ENCODE results near the gene ACAP3. TPM values are rescaled to one million over a fixed set of nuclear protein-coding genes. Genes with fewer than 3 reads are reported as not detected.

Gene ACAP3
- total RNA-seq, 4 donors from 2014 or later, result 18.4 to 31.9 (median 25.8) TPM

GRCh38 chr1:1292851-1293250 is 14.9 kb downstream of the ACAP3 start:
- no peaks in the 10 kb centered on the region for H3K4me1 ChIP-seq
- H3K27me3 ChIP-seq, result peaks cover 0 to under 1% (median 0%) of the 10 kb centered on the region in 3 donors
- ATAC-seq, result no peak
- H3K4me3 ChIP-seq, result no peak overlapping the region
- H3K27ac ChIP-seq, result no peak overlapping the region
- peaks cover 0 to 8% of the 10 kb centered on the region in 2 donors for H3K36me3 ChIP-seq
- intact Hi-C loops (cut with DNase I; ENCODE audit: low total_unique reads), result loop anchor here (5.0 kb wide), 1 partner anchor 261 kb away; no protein-coding TSS in a partner anchor
- no peaks in the 10 kb centered on the region for H3K9me3 ChIP-seq
- TF ChIP-seq POLR2A (IDR thresholded peaks at IDR 0.05), result no peak
- TF ChIP-seq, protein P1, sequence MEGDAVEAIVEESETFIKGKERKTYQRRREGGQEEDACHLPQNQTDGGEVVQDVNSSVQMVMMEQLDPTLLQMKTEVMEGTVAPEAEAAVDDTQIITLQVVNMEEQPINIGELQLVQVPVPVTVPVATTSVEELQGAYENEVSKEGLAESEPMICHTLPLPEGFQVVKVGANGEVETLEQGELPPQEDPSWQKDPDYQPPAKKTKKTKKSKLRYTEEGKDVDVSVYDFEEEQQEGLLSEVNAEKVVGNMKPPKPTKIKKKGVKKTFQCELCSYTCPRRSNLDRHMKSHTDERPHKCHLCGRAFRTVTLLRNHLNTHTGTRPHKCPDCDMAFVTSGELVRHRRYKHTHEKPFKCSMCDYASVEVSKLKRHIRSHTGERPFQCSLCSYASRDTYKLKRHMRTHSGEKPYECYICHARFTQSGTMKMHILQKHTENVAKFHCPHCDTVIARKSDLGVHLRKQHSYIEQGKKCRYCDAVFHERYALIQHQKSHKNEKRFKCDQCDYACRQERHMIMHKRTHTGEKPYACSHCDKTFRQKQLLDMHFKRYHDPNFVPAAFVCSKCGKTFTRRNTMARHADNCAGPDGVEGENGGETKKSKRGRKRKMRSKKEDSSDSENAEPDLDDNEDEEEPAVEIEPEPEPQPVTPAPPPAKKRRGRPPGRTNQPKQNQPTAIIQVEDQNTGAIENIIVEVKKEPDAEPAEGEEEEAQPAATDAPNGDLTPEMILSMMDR (IDR thresholded peaks at IDR 0.05 in 4 of 5, conservative IDR thresholded peaks at IDR 0.05 in 1 of 5), result no peak
- DNase-seq, result no peak
- in situ Hi-C loops (cut with MboI; ENCODE audit: low sequenced_read_pairs in 4 of 4), result no loop called here

GRCh38 chr1:1292442-1292779 is 15.3 kb downstream of the ACAP3 start:
- in situ Hi-C loops (cut with MboI; ENCODE audit: low sequenced_read_pairs in 4 of 4) (no loop called here), intact Hi-C loops (cut with DNase I; ENCODE audit: low total_unique reads) (loop anchor here (5.0 kb wide), 1 partner anchor 260 kb away; no protein-coding TSS in a partner anchor)
- no peak for DNase-seq
- no peak overlapping the region for H3K4me3 ChIP-seq
- peaks cover 0 to 8% of the 10 kb centered on the region in 2 donors for H3K36me3 ChIP-seq
- H3K4me1 ChIP-seq, result no peaks in the 10 kb centered on the region
- no peak for ATAC-seq
- no peak for TF ChIP-seq POLR2A (IDR thresholded peaks at IDR 0.05)
- no peaks in the 10 kb centered on the region for H3K9me3 ChIP-seq
- H3K27me3 ChIP-seq, result peaks cover 0 to 5% (median 2%) of the 10 kb centered on the region in 3 donors
- H3K27ac ChIP-seq, result no peak overlapping the region

- Histone ChIP-seq H3K4me3 (no peak overlapping the region), H3K27me3 (peaks cover 3 to 11% (median 8%) of the 10 kb centered on the region in 3 donors), H3K36me3 (peaks cover 0 to 8% of the 10 kb centered on the region in 2 donors), H3K9me3 (no peaks in the 10 kb centered on the region), H3K4me1 (no peaks in the 10 kb centered on the region), H3K27ac (no peak overlapping the region)
- TF ChIP-seq, protein P1 (IDR thresholded peaks at IDR 0.05 in 4 of 5, conservative IDR thresholded peaks at IDR 0.05 in 1 of 5), result peak; percentile 26 to 68 (median 63)
- no peak for TF ChIP-seq POLR2A (IDR thresholded peaks at IDR 0.05)
- peak in 1 of 2 donors; percentile 54 for DNase-seq
- in situ Hi-C loops (cut with MboI; ENCODE audit: low sequenced_read_pairs in 4 of 4) (no loop called here), intact Hi-C loops (cut with DNase I; ENCODE audit: low total_unique reads) (loop anchor here (2.0 to 5.0 kb wide), 2 partner anchors 169 to 259 kb away; no protein-coding TSS in a partner anchor)
- peak; percentile 48 to 79 for ATAC-seq
Observed at GRCh38 chr1:1291548-1292441, 15.9 kb downstream of the ACAP3 start.

- no peak for DNase-seq
- TF ChIP-seq, protein P1 (IDR thresholded peaks at IDR 0.05 in 4 of 5, conservative IDR thresholded peaks at IDR 0.05 in 1 of 5), result no peak
- no peak for TF ChIP-seq POLR2A (IDR thresholded peaks at IDR 0.05)
- Histone ChIP-seq H3K4me3 (no peak overlapping the region), H3K4me1 (no peaks in the 10 kb centered on the region), H3K27me3 (peaks cover 10 to 18% (median 16%) of the 10 kb centered on the region in 3 donors), H3K27ac (no peak overlapping the region), H3K36me3 (peaks cover 0 to 8% of the 10 kb centered on the region in 2 donors), H3K9me3 (no peaks in the 10 kb centered on the region)
- intact Hi-C loops (cut with DNase I; ENCODE audit: low total_unique reads) (loop anchor here (2.0 to 5.0 kb wide), 2 partner anchors 168 to 259 kb away; no protein-coding TSS in a partner anchor), in situ Hi-C loops (cut with MboI; ENCODE audit: low sequenced_read_pairs in 4 of 4) (no loop called here)
- ATAC-seq, result no peak
Observed at GRCh38 chr1:1291023-1291528, 16.7 kb downstream of the ACAP3 start.

DNA sequence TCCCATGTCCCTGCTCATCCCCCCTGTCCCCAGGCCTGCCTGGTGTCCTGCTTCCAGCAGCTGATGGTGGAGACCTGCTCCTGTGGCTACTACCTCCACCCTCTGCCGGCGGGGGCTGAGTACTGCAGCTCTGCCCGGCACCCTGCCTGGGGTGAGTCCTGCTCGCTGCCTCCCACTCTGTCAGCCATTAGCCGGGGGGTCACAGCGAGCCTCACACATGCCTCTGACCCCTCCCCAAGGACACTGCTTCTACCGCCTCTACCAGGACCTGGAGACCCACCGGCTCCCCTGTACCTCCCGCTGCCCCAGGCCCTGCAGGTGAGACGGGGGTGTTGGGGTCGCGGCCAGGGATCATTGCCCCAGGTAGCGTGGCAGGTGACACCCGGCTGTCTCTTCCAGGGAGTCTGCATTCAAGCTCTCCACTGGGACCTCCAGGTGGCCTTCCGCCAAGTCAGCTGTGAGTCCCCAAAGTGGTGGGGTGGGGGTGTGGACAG is 17.4 kb downstream of the ACAP3 start:
- Histone ChIP-seq H3K9me3 (no peaks in the 10 kb centered on the region), H3K27ac (no peak overlapping the region), H3K27me3 (peaks cover 15 to 26% (median 24%) of the 10 kb centered on the region in 3 donors), H3K36me3 (peaks cover 0 to 2% of the 10 kb centered on the region in 2 donors), H3K4me3 (no peak overlapping the region), H3K4me1 (no peaks in the 10 kb centered on the region)
- in situ Hi-C loops (cut with MboI; ENCODE audit: low sequenced_read_pairs in 4 of 4), result no loop called here
- DNase-seq (no peak), ATAC-seq (peak in 1 of 2 donors; percentile 44)
- TF ChIP-seq, protein P1 (IDR thresholded peaks at IDR 0.05 in 4 of 5, conservative IDR thresholded peaks at IDR 0.05 in 1 of 5), result peak; percentile 10 to 72 (median 60)
- no peak for TF ChIP-seq POLR2A (IDR thresholded peaks at IDR 0.05)
- intact Hi-C loops (cut with DNase I; ENCODE audit: low total_unique reads), result loop anchor here (2.0 to 5.0 kb wide), 2 partner anchors 167 to 258 kb away; no protein-coding TSS in a partner anchor

All from gastrocnemius medialis (tissue), 4 donors.